Measurements from ENCODE around the gene HOMER1.

HOMER1 gene

GRCh38 chr5:79488058-79488457 is 25.9 kb downstream of the HOMER1 start:
- CTCF ChIA-PET = interaction anchor here (0.6 to 1.7 kb wide), 4 partner anchors 24 to 463 kb away, joined by 3 to 10 read pairs (median 6); no protein-coding TSS in a partner anchor
- POLR2A ChIA-PET = no interaction called here

DNA sequence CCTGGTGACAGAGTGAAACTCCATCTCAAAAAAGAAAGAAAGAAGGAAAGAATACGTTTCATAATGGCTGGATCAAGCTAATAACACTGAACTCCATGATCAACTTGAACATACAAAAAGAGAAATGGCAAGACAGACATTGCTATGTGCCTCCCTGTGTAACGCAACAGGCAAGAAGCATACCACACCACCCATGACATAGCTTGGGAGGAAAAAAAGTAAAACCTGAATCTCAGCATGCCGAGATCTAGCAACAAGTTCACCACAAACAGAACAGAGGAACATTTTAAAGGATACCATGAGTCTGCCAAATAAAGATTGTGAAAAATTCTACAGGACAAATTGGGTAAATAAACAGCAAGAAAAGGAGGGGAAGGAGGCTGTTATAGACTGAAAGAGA is 26.7 kb downstream of the HOMER1 start:
- CTCF ChIA-PET = interaction anchor here (0.6 to 1.7 kb wide), 2 partner anchors 61 to 463 kb away, joined by 3 to 10 read pairs; no protein-coding TSS in a partner anchor
- TF ChIP-seq, protein P1, sequence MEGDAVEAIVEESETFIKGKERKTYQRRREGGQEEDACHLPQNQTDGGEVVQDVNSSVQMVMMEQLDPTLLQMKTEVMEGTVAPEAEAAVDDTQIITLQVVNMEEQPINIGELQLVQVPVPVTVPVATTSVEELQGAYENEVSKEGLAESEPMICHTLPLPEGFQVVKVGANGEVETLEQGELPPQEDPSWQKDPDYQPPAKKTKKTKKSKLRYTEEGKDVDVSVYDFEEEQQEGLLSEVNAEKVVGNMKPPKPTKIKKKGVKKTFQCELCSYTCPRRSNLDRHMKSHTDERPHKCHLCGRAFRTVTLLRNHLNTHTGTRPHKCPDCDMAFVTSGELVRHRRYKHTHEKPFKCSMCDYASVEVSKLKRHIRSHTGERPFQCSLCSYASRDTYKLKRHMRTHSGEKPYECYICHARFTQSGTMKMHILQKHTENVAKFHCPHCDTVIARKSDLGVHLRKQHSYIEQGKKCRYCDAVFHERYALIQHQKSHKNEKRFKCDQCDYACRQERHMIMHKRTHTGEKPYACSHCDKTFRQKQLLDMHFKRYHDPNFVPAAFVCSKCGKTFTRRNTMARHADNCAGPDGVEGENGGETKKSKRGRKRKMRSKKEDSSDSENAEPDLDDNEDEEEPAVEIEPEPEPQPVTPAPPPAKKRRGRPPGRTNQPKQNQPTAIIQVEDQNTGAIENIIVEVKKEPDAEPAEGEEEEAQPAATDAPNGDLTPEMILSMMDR (IDR thresholded peaks at IDR 0.05; ENCODE audit: insufficient read depth, low read length, missing control alignments) = no peak
- POLR2A ChIA-PET = no interaction called here
- no peak overlapping the region for H3K4me3 ChIP-seq (ENCODE audit: low read depth, low read length)
- DNase-seq (ENCODE audit: low read depth, low spot score) = no peak

More at GRCh38 chr5:79488058-79488457, 25.9 kb downstream of the HOMER1 start:
- no peak overlapping the region for H3K4me3 ChIP-seq (ENCODE audit: low read depth, low read length)
- TF ChIP-seq, protein P1 (IDR thresholded peaks at IDR 0.05; ENCODE audit: insufficient read depth, low read length, missing control alignments) = no peak
- no peak for DNase-seq (ENCODE audit: low read depth, low spot score)

DNA sequence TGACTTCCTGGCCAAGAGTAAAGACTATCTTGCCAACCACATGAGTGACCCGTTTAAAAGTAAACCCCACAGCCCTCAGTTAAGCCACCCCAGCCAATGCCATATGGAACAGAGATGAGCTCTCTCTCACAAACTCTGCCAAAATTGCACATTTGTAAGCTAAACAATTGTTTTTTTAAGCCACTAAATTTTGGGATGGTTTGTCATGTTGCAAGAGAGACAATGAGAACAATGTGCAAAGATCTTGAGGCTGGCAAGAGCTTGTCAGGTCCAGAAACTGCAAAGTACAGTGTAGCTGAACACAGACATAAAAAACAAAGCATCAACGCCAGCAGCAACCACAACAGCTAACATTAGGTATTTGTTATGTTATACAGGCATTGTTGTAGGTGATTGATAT is 27.8 kb downstream of the HOMER1 start:
- no peak for DNase-seq (ENCODE audit: low read depth, low spot score)
- ChIA-PET CTCF (no interaction called here), POLR2A (no interaction called here)
- TF ChIP-seq, protein P1 (IDR thresholded peaks at IDR 0.05; ENCODE audit: insufficient read depth, low read length, missing control alignments) = no peak
- H3K4me3 ChIP-seq (ENCODE audit: low read depth, low read length) = no peak overlapping the region

DNA sequence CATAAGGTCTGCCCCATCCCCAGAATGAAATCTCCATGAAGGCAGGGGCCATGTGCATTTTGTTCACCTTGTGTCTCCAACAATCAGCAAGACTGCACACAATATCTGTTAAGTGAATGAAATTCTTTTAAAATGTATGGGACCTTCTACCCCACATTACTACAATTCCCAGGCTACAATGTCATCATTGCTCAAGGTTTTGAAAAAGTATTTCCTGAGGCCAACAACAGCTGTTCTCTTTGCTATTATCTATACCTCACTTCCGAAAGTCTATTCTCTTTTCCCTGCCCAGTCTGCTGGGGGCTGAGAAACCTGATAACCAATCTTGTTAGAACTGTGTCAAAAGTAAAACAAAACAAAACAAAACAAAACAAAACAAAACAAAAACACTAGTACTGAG is 29.2 kb downstream of the HOMER1 start:
- POLR2A ChIA-PET = no interaction called here
- CTCF ChIA-PET = interaction anchor here (1.2 to 1.4 kb wide), 2 partner anchors 9 to 20 kb away, joined by 3 read pairs; no protein-coding TSS in a partner anchor
- no peak for DNase-seq (ENCODE audit: low read depth, low spot score)
- H3K4me3 ChIP-seq (ENCODE audit: low read depth, low read length) = no peak overlapping the region
- TF ChIP-seq, protein P1 (IDR thresholded peaks at IDR 0.05; ENCODE audit: insufficient read depth, low read length, missing control alignments) = no peak

DNA sequence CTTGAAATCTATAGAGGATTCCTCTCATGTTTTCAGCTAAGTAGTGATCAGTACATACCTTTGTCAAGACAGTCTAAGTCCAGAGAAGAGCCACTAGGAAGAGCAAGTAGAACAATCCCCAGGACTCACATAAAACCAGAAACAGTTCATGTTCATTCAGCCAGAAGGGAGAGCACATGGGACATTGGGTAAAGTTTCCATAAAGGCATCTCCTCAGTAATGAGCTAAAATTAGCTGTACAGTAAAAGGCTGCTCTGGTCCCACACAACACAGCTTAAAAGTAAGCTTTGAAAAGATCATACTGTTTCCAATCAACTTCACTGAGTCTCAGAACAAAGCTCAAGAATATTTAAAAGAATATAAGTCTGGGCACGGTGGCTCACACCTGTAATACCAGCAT is 32.4 kb downstream of the HOMER1 start:
- no peak for DNase-seq (ENCODE audit: low read depth, low spot score)
- H3K4me3 ChIP-seq (ENCODE audit: low read depth, low read length) = no peak overlapping the region
- TF ChIP-seq, protein P1 (IDR thresholded peaks at IDR 0.05; ENCODE audit: insufficient read depth, low read length, missing control alignments) = no peak
- POLR2A ChIA-PET = no interaction called here
- CTCF ChIA-PET = interaction anchor here (1.1 to 1.2 kb wide), 7 partner anchors 8 to 609 kb away, joined by 3 to 5 read pairs (median 3); no protein-coding TSS in a partner anchor

GRCh38 chr5:79480991-79481390 is 32.9 kb downstream of the HOMER1 start:
- CTCF ChIA-PET = interaction anchor here (1.1 to 1.2 kb wide), 6 partner anchors 8 to 610 kb away, joined by 3 to 5 read pairs (median 3); no protein-coding TSS in a partner anchor
- TF ChIP-seq, protein P1 (IDR thresholded peaks at IDR 0.05; ENCODE audit: insufficient read depth, low read length, missing control alignments) = no peak
- DNase-seq (ENCODE audit: low read depth, low spot score) = no peak
- no peak overlapping the region for H3K4me3 ChIP-seq (ENCODE audit: low read depth, low read length)
- POLR2A ChIA-PET = no interaction called here
